GM12875 (cell line): ENCODE results near the gene ANGPTL2.

Source experiments
- H3K4me3 ChIP-seq: one replicate; pipeline ENCODE4 v1.5.1; 2011; ENCODE audit warnings: low read depth, low read length, control low read depth
- CTCF ChIP-seq: IDR thresholded peaks from 2 replicates; pipeline ENCODE4 v1.5.1; 2011; ENCODE audit warnings: low read depth, mild to moderate bottlenecking, control low read depth, inconsistent platforms, low read length, moderate library complexity, borderline replicate concordance; ENCODE audit not compliant: insufficient read depth

ANGPTL2 gene

GRCh38 chr9:127074561-127075548, 47.6 kb downstream of the ANGPTL2 start:
- no peak for TF ChIP-seq CTCF
- H3K4me3 ChIP-seq, result no peak overlapping the region

- no peak overlapping the region for H3K4me3 ChIP-seq
- TF ChIP-seq CTCF, result no peak
Observed at GRCh38 chr9:127067603-127068220, 54.7 kb downstream of the ANGPTL2 start.

DNA sequence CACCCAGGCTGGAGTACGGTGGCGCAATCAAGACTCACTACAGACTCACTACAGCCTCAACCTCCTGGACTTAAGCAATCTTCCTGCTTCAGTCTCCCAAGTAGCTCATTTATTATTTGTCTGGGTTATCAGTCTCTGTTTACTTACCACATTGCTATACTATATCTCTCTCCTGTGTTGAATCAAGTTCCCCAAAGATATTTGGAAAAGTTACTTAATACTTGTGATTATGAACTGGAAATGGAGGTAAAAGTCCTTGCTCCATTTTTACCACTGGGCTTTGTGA, 55.6 kb downstream of the ANGPTL2 start:
- no peak for TF ChIP-seq CTCF
- H3K4me3 ChIP-seq, result no peak overlapping the region

DNA sequence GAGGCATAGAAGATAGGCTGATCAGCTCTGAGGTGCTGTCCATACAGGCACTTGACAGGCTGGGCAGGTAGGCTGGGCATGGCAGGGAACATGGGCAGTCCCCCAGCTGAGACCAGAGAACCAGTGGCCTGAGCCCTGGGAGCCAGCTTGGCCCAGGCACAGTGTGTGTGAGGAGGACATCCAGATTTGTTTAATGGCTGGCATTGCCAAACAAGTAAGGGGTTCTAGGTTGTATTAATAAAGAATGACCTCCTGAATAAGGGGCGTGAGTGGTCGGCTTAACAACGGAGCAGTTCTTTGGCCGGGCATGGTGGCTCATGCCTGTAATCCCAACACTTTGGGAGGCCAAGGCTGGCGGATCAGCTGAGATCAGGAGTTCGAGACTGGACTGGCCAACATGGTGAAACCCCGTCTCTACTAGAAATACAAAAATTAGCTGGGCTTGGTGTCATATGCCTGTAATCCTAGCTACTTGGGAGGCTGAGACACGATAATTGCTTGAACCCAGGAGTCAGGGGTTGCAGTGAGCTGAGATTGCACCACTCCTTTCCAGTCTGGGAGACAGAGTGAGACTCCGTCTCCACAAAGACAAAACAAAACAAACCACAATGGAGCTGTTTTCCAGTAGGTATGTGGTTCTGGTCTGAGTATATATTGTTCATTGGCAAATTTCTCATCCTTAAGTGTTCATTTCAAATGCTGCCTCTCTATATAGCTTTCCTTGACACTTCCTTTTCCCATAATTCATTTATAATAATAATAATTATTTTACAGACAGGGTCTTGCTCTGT, 56.2 kb downstream of the ANGPTL2 start:
- no peak for TF ChIP-seq CTCF
- H3K4me3 ChIP-seq, result no peak overlapping the region

DNA sequence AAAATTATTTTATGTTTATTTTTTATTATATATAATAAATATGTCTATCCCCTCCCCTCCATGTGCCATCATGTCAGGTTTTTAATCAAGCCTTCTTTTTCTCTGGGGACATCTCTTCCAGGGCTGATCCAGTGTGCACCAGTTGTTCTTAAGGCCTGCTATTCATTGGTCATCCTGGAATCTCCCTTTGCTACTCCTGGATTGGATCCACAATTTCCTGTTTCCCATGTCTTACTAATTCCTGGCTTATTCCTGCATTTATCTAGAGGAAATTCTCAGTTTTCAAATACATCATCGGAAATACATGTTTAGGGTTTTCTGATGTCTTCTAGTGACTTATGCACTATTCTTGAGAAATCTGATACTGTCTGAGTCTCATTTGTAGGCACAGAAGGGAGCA, 56.8 kb downstream of the ANGPTL2 start:
- no peak overlapping the region for H3K4me3 ChIP-seq
- TF ChIP-seq CTCF, result no peak

- no peak overlapping the region for H3K4me3 ChIP-seq
- no peak for TF ChIP-seq CTCF
Observed at GRCh38 chr9:127064335-127064734, 58.1 kb downstream of the ANGPTL2 start.
